NCI-H69 (cell line): Measurements from ENCODE around the gene MTHFSD.

Source experiments
- DNase-seq: peaks from one replicate; lab custom pipeline; 2025; lab: John Stamatoyannopoulos, UW

The MTHFSD gene

GRCh38 chr16:86550281-86550680 lies 4.8 kb downstream of the MTHFSD start:
- DNase-seq = no peak

- no peak for DNase-seq
Measured at GRCh38 chr16:86549893-86550190, 5.2 kb downstream of the MTHFSD start.

GRCh38 chr16:86549076-86549892 lies 5.8 kb downstream of the MTHFSD start:
- no peak for DNase-seq

- no peak for DNase-seq
Measured at GRCh38 chr16:86547286-86547685, 7.7 kb downstream of the MTHFSD start.

- DNase-seq = no peak
Measured at GRCh38 chr16:86546638-86547013, 8.4 kb downstream of the MTHFSD start.

- DNase-seq = no peak
Measured at GRCh38 chr16:86545954-86546637, 8.9 kb downstream of the MTHFSD start.

- no peak for DNase-seq
Measured at GRCh38 chr16:86545481-86545880, 9.6 kb downstream of the MTHFSD start.

GRCh38 chr16:86542756-86543750 lies 12.0 kb downstream of the MTHFSD start:
- no peak for DNase-seq

GRCh38 chr16:86541560-86541959 lies 13.5 kb downstream of the MTHFSD start:
- no peak for DNase-seq

- DNase-seq = peak; percentile 1
Measured at GRCh38 chr16:86540894-86541293, 14.1 kb downstream of the MTHFSD start.

- DNase-seq = no peak
Measured at GRCh38 chr16:86538196-86538780, 16.7 kb downstream of the MTHFSD start.

GRCh38 chr16:86537486-86537885 lies 17.5 kb downstream of the MTHFSD start:
- DNase-seq = no peak

GRCh38 chr16:86536621-86537020 lies 18.4 kb downstream of the MTHFSD start:
- no peak for DNase-seq

- DNase-seq = no peak
Measured at GRCh38 chr16:86534779-86535615, 20.0 kb downstream of the MTHFSD start.

- no peak for DNase-seq
Measured at GRCh38 chr16:86533767-86534351, 21.2 kb downstream of the MTHFSD start.

GRCh38 chr16:86533076-86533475 lies 22.0 kb downstream of the MTHFSD start:
- DNase-seq = no peak

GRCh38 chr16:86532526-86532815 lies 22.6 kb downstream of the MTHFSD start:
- no peak for DNase-seq

- no peak for DNase-seq
Measured at GRCh38 chr16:86531641-86532525, 23.2 kb downstream of the MTHFSD start.

GRCh38 chr16:86531191-86531545 lies 23.9 kb downstream of the MTHFSD start:
- no peak for DNase-seq
